Measurements from ENCODE around the gene SYDE1.

GRCh38 chr19:15116856-15117255 lies 9.7 kb downstream of the SYDE1 start:
- TF ChIP-seq CTCF (conservative IDR thresholded peaks at IDR 0.05 in 1 of 2, IDR thresholded peaks at IDR 0.05 in 1 of 2; ENCODE audit: extremely low read depth in 1 of 2, insufficient read depth in 1 of 2, low read depth in 1 of 2, low read length in 2 of 2) (no peak), EZH2 (IDR thresholded peaks at IDR 0.05; ENCODE audit: borderline replicate concordance, low read length) (no peak)

All from mammary epithelial cell (primary cell).